RPMI8226 (cell line): ENCODE data around the gene ANKRD39.
A peak's percentile ranks its signal among the peaks of the same experiment; 100 is the strongest.

Experiments
- DNase-seq: peaks from one replicate; pipeline ENCODE4 v3.0.0-alpha.2; 2015

Gene ANKRD39

DNA sequence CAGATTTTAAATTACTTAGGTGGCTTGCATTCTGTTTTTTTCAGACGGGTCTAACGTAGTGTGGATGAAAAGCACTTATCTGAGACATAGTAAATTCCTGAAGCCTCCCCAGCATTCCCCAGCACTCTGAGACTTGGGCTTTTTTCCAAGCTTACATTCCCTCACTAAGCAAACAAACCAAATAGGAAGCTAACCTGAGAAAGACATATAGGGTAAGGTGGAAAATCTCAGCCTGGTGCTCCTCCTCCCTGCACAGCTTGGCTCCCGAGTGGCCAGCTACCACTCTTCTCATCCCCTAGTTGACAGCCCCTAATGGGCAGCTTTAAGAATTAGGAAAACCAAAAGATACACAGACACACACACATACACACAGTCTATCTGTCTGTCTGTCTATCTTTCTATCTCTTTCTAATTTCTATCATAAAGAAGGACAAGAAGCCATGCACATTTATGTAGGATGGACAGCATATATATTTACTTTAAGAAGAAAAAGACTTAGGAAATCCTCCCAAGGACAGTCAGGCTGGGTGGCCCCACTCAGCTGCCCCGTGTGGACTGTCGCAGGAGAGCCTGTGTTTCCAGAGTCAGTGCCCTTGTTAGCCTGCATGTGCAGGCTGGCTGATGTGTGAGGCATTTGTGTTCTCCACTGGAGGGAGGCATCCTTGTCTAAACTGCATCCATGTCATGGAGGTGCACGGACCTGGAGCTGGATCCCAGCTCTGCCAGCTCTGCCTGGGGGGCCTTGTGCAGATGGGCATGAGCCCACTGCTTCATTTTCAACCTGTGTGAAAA lies 33.5 kb downstream of the ANKRD39 start:
- no peak for DNase-seq

DNA sequence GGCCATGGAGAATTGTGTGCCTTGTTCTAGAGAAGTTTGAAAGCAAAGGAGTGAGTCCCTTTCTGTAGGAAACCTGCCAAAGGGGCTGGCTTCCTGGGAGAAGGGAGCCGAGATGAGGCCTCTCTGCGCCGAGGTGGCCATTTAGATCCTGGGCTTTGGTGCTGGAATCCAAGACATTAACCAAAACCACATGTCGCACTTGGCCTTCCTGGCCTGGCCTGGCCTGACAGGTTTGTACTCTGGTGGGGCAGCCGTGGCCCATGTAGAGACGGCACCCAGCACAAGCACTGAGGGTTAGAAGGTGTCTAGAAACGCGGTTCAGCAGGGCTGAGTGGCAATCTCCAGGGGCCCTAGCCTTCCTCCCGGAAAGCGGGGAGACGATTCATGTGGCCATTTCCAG lies 34.6 kb downstream of the ANKRD39 start:
- no peak for DNase-seq

DNA sequence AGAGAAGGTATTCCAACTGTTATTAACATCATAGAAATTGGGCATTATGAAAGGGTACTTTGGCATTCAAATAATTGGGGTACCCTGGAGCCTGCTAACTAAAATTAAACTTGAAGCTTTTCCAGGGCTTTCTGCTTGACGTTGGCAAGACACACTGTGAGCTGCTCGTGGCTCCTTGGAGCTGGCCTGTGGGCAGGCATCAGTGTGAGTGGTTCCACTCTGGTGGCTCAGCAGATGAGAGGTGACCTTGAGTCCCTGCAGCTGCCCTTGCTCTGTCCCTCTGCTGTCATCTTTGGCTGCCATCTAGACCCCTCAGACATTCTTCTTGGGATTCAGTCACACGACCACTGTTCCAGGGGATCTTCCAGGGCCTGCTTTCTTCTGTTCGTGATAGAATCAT lies 35.0 kb downstream of the ANKRD39 start:
- no peak for DNase-seq

DNA sequence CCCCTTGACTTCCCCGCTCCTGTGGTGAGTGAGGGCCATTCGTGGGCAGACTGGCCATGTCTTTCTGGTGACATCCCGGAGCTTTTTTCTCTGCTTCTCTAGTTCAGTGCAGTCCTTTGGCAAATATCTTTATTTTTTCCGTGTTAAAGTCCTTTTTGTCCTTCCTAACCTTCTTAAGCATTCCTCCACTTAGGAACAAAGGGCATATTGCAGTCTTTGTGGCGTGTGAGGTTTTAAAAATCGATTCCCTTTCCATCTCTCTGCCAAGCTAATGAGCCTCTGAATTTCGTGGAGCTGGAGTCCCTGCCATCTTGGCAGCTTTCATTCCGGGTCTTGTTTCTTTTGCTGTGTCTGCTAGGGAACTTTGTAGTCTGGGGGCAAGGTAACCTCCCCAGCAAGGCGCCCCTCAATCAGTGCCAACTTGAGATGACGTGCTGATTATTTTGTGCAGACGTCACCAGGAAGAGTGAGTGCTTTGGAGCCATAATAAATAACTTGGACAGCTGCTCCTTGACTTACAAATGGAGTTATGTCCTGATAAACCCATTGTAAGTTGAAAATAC lies 36.6 kb downstream of the ANKRD39 start:
- DNase-seq = no peak

DNA sequence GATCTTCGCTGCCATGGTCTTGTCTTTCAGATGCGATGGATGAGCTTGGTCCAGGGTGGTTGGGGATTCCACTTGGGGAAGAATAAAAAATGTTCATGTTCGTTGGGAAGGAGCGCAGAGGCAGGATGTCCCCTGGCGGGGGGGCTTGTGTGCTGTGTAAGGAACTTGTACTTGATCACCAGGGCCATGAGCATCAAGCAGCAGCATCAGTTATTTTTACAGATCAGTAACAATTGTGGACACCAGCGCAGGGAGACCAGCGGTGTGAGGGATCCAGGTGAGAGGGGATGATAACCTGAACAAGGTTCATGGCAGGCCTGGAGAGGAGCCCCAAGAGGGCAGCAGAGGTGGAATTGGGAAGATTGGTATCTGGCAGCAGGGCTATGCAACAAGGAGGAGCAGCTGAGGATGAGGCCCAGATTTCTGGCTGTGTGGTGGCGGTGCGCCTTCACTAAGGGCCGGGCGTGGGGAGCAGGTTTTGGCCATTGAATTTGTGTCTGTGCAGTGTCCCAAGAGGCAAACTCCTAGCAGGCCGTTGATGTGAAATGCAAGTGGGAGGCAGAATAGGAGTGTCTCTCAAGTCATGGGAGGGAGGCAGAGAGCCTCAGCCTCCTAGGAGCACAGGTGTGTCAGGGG lies 37.8 kb downstream of the ANKRD39 start:
- DNase-seq = no peak

DNA sequence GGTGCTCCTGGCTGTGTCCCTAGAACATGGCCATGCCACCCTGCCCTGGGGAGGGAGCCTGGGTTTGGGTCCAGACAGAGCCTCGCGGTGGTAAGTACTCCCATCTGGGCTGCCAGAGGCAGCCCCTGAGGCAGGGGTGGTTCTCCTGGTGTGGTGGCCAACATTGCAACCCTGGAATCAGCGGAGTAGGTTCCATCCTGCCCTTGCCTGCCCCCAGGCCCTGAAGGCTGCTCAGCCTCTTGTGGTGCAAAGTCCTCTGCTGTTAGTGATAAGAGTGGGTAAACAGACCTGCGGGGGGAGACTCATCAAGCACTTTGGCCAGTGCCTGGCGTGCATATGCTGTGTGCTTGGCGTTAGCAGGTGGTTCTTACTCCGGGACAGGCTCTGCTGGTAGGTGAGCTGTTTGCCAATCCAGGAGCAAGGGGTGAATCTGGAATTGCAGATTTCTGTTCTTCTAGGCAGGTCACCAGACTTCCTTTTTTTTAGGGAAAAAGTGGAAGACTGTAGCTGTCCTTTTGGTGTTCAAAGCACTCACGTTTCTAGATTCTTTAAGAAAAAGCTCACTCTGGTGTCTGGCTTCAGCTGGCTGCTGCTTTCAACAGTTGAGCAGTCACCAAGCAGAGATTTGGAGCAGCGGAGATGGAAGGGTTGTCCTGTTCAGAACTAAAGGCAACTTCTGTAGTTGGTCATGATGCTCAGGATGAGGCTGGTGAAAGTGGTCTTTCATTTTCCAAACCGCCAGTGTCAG lies 38.5 kb downstream of the ANKRD39 start:
- no peak for DNase-seq

DNA sequence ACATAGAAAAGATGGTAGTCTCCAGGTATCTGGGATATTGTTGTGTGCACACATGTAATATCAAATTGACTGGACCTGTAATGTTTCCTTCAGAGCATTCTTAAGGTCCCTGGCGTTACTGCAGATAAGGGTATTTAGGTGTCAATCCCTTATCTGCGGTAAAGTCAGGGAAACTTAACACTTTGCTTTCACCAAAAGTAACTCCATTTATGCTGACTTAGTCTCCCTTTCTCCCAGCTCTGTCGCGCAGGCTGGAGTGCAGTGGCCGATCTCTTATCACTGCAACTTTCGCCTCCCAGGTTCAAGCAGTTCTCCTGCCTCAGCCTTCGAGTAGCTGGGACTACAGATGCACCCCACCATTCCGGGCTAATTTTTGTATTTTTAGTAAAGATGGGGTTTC lies 39.9 kb downstream of the ANKRD39 start:
- DNase-seq = no peak

DNA sequence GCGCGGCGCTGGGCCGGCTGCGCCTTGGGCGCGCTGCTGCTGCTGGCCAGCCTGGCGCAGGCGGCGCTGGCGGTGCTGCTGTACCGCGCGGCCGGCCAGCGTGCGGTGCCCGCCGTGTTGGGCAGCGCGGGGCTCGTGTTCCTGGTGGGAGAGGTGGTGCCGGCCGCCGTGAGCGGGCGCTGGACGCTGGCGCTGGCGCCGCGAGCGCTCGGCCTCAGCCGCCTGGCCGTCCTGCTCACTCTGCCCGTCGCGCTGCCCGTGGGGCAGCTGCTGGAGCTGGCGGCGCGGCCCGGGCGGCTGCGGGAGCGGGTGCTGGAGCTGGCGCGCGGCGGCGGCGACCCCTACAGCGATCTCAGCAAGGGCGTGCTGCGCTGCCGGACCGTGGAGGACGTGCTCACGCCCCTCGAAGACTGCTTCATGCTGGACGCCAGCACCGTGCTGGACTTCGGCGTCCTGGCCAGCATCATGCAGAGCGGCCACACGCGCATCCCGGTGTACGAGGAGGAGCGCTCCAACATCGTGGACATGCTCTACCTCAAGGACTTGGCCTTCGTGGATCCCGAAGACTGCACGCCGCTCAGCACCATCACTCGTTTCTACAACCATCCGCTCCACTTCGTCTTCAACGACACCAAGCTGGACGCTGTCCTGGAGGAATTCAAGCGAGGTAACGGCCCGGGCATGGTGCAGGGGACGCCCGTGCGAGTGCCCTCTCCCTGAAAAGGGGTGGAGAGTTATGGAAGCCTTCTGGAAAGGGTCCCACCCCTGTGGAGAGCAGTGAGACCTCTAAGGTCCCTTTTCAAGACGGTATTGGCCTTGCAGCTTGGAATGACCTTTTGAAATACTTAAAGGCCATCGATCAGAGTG lies 40.7 kb downstream of the ANKRD39 start:
- peak; percentile 26 for DNase-seq

DNA sequence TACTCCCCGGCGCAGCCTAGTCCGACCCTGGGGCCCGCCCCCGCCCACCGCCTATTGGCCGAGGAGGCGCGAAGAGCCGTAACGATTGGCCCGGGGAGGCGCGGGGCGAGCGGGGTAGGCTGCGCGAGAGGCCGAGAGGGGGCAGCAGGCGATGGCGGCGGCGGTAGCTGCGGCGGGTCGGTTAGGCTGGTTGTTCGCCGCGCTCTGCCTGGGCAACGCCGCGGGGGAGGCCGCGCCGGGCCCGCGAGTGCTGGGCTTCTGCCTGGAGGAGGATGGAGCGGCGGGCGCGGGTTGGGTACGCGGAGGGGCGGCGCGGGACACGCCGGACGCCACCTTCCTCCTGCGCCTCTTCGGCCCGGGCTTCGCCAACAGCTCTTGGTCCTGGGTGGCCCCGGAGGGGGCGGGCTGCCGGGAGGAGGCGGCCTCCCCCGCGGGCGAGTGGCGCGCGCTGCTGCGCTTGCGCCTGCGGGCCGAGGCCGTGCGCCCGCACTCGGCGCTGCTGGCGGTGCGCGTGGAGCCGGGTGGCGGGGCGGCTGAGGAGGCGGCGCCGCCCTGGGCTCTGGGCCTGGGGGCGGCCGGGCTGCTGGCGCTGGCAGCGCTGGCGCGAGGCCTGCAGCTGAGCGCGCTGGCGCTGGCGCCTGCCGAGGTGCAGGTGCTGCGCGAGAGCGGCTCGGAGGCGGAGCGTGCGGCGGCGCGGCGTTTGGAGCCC lies 41.5 kb downstream of the ANKRD39 start, which contains the start of gene CNNM3:
CNNM3 (plus strand) TSS at position 142 of the 709 bp plus-strand sequence; CDS start at position 152, 10 bp downstream.
- DNase-seq = peak; percentile 96

DNA sequence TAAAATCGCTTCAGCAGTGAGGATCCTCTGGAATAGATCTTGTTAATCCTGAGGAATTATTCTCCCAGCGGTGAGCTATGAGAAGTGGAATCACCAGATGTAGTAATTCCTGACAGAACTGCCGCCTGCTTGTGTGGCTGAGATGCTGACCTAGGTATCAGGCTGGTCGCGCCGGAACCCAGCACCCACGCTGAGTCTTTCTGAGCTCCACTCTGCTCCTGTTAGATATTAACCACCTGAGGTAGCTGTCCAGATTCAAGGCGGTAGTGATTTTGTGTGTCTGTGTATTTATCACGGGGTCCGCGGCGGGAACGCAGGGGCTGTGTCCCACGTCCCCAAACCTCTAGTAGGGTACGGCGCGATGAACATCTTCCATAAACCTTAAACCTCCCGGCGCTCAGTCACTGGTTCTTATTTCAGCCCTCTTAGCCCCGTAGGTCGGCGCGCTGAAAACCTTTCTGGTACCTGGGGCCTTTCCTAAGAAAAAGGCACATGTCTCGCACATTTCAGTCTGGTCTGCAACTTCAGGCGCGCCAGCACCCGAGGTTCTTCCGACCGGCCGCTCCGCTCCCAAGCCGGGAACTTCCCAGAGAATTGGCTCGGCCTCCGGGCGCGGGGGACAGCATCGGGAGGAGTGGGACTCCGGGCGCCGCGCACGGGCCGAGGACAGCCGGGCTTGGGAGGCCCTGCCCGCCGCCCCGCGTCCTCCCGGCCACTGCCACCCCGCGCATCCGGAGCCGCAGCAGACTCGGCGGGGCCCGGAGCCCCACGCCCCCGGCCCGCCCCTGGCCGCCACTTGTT lies 42.3 kb downstream of the ANKRD39 start:
- DNase-seq = peak; percentile 58

DNA sequence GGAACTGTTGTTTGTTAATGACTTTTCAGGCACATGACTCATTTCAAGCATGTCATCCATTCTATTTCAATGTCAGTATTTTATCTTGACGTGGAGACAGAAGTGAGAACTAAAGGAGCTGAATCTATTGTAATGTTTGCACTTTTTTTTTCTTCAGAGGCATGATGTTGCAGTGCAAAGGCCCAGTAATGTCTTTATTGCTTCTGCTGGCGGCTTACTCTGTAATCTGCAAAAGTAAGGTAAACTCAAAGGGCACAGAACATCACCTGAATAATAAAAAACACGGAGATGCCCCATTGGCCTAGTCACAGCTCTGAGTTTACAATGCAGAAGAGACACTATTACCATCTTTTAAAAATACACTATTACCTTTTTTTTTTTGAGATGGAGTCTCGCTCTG lies 44.2 kb downstream of the ANKRD39 start:
- DNase-seq = no peak

DNA sequence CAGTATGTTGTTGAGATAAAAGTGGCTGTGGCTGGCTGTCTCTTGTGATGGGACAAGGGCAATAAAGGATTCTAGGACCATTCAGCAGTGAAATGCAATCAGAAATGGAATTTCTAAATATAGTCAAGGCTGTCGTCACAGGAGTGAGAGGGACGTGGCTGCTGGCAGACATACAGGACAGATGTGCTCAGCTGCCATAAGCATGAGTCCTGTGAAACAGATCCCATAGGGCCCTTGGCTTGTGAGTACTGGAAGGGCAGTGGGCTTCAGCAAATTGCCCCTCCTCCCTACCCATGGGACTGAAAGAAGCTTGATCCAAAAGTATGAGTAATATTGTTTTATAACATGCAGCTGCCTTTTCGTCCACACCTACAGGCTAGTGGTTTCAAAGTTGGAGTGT lies 45.9 kb downstream of the ANKRD39 start:
- no peak for DNase-seq

DNA sequence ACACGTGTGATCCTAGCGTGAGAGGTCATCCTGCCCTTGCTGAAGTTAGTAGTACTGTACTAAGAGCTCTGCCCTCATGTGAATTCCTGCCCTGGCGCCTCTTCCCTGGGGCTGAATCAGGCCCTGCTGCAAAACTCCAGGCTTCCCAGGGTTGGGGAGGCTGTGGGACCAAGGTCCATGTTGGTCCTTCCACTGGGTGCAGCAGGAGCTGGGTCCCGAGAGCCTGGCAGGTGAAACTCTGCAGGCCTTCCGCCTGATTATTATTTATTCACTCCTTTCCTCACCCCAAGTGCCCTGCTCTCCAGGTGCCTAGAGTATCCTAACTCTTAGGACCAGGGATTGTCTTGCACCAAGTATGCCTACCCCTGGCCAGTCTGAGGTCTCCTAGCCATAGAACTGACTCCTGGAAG lies 47.0 kb downstream of the ANKRD39 start:
- DNase-seq = no peak

DNA sequence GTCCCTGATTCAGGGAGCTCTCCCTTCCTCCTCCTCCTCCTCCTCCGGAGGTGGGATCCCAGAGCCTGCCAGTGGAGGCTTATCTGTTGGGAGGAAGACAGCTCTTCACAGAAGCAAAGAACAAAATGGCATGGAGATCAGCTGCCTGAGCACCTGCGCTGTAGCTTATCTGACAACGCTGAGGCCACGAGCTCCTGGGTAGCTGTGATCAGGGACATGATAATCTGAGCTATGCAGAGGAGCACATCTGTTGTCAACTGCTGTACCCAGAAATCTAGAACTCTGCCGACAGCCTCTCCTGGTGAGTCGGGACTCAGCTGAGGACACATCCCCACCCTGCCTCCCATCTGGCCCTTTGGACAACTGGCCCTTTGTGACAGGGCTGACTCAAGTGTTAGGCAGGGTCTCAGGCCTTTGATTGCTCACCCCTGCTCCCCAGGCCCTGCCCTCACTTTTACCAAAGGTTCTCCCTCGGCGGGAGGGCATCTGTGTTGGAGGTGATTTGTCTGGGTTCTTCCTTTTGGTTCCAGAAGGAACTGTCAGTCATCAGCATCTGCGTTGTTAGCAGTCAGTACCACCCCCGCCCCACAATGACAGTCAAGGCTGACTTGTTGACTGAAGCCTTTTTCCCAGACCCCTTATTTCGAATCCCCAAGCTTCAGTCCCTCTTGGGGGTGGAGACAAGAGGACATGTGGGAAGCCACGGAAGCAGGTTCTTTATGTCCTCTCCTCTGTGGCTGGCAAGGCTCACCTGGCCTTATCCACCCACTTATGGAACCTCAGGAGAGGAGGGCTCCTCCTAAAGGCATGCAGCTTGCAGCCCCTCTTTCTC lies 47.6 kb downstream of the ANKRD39 start:
- no peak for DNase-seq

DNA sequence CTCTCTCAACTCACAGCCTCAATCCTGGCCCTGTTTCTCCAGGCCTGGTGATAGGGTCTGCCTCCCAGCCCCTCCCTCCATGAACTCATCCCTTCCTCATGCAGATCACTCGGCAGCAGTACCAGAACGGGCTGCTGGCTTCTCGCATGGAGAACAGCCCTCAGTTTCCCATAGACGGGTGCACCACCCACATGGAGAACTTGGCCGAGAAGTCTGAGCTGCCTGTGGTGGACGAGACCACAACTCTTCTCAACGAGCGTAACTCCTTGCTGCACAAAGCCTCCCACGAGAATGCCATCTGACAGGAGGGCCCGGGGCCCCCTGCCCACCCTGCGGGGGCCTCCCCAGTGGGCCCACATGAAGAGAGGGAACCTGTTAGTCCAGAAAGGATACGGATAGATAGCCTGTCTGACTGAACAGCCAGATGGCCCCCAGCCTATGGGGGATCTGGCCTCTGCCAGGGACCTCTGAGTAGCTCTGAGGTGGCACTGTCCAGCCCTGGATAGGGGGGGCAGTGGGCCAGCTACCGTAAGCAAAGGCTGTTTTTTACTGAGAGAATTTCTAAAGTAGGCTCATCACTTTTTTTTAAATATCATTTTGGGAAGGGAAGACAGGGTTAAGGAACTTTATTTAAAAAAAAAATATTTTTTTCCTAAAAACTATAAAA lies 48.5 kb downstream of the ANKRD39 start:
- DNase-seq = no peak

DNA sequence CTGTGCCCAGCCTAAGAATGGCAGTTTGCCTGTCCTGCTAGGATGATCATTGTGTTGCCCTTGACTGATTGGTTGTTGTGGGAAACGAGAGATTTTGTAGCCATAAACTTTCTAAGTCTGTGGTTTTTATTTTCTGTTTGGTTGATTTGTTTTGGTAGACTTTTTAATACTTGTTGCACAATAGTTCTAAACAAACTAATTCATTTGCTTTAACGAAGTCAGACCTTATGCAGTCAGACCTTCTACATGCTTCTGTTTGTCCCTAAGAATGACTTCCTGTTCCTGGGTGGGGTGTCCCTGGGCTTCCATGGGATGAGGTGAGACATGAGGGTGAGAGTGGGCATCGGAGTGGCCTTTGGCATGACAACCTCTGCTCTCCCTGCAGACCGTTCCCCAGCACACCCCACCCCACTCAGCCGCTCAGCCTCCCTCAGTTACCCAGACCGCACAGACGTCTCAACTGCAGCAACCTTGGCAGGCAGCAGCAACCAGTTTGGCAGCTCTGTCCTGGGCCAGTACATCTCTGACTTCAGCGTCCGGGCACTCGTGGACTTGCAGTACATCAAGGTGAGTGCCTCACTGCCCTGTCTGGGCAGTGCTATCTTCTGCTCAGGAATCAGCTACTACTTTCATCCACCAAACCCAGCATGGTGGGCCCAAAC lies 49.5 kb downstream of the ANKRD39 start:
- DNase-seq = no peak

DNA sequence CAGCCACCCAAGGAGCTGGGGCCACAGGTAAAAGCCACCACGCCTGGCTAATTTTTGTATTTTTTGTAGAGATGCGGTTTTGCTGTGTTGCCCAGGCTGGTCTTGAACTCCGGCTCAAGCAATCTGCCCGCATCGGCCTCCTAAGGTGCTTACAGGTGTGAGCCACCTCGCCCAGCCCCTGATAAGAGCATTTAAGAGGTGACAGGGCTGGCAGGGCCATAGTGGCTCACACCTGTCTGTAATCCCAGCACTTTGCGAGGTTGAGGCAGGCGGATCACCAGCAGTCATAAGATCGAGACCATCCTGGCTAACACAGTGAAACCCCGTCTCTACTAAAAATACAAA lies 50.7 kb downstream of the ANKRD39 start:
- no peak for DNase-seq

DNA sequence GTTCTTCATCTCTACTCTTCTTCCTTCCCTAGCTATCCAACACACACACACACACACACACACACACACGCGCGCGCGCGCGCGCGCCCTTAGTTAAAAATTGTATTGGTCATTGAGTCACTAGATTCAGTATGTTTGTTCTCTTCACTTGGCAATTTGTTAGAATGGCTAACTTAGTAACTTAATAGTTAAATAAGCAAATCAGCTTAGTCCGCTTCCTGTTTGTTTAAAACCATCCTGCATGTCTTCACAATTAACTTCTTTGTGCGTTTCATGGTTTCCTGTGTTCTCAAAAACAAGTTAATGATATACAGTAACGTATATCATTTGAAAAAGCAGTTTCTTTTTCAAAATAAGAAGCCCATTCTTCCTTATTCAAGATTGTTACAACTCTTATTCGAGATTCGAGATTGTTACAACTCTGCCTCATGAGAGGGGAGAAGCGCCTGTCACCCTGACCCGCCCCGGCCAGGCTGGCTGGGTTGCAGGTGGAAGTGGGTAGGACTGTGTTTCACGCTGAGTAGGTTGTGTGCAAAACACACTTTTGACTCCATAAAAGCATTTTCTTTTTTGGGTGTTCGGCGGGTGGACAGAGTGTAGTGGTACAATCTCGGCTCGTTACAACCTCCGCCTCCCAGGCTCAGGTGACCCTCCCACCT lies 51.2 kb downstream of the ANKRD39 start:
- DNase-seq = no peak
